Immature natural killer cell (primary cell): ENCODE results near the gene TMEM9. TPM values are rescaled to one million over a fixed set of nuclear protein-coding genes. Genes with fewer than 3 reads are reported as not detected.

ENCODE experiments used
- DNase-seq, 3 donors: peaks; one replicate each; pipeline ENCODE4 v3.0.0; 2022; ENCODE audit warnings: mixed read lengths in 1 of 3
- H3K27ac Mint-ChIP-seq, 6 donors: one replicate each; pipeline ENCODE4 v1.8.0; 2020; ENCODE audit warnings: mixed read lengths in 6 of 6, mild to moderate bottlenecking in 5 of 6, inconsistent platforms in 4 of 6, moderate library complexity in 3 of 6
- H3K27me3 Mint-ChIP-seq, 3 donors: one replicate each; pipeline ENCODE4 v1.8.0; 2020 to 2021; ENCODE audit warnings: low read depth in 3 of 3, mild to moderate bottlenecking in 3 of 3, mixed read lengths in 3 of 3, moderate library complexity in 3 of 3, inconsistent platforms in 1 of 3
- H3K36me3 Mint-ChIP-seq, 3 donors: one replicate each; pipeline ENCODE4 v1.8.0; 2020; ENCODE audit warnings: mixed read lengths in 3 of 3, inconsistent platforms in 2 of 3, mild to moderate bottlenecking in 2 of 3
- H3K4me1 Mint-ChIP-seq, 2 donors: one replicate each; pipeline ENCODE4 v1.8.0; 2020; ENCODE audit warnings: inconsistent platforms in 2 of 2, mild to moderate bottlenecking in 2 of 2, mixed read lengths in 2 of 2, moderate library complexity in 1 of 2
- H3K4me3 Mint-ChIP-seq, 5 donors: one replicate each; pipeline ENCODE4 v1.8.0; 2020; ENCODE audit warnings: mild to moderate bottlenecking in 5 of 5, mixed read lengths in 5 of 5, inconsistent platforms in 3 of 5, moderate library complexity in 3 of 5
- H3K9me3 Mint-ChIP-seq, 6 donors: one replicate each; pipeline ENCODE4 v1.8.0; 2020; ENCODE audit warnings: mild to moderate bottlenecking in 6 of 6, mixed read lengths in 6 of 6, inconsistent platforms in 4 of 6, moderate library complexity in 3 of 6
- polyA plus RNA-seq, 3 donors: library from polyadenylated mRNA; unstranded; fragments of 300-500 nt; fragmentation: Illumina TruSeq; gene quantifications; one replicate each; pipeline ENCODE4 v1.2.3, GENCODE V29; 2021

The TMEM9 gene
- polyA plus RNA-seq, 3 donors from 2014 or later, result 32.6 to 66.7 (median 38.9) TPM

- H3K27ac Mint-ChIP-seq, result no peak overlapping the region
- H3K4me1 Mint-ChIP-seq, result no peaks in the 10 kb centered on the region
- H3K9me3 Mint-ChIP-seq, result no peaks in the 10 kb centered on the region
- no peaks in the 10 kb centered on the region for H3K27me3 Mint-ChIP-seq
- no peak for DNase-seq
- H3K36me3 Mint-ChIP-seq, result peaks cover 6 to 22% (median 10%) of the 10 kb centered on the region in 3 donors
- H3K4me3 Mint-ChIP-seq, result no peak overlapping the region
Observed at GRCh38 chr1:201138311-201138840, 15.9 kb downstream of the TMEM9 start.

- DNase-seq, result no peak
- Mint-ChIP-seq H3K9me3 (no peaks in the 10 kb centered on the region), H3K27me3 (no peaks in the 10 kb centered on the region), H3K27ac (no peak overlapping the region), H3K4me3 (no peak overlapping the region), H3K4me1 (no peaks in the 10 kb centered on the region), H3K36me3 (peaks cover 6 to 18% (median 7%) of the 10 kb centered on the region in 3 donors)
Observed at GRCh38 chr1:201137579-201138310, 16.5 kb downstream of the TMEM9 start.

- Mint-ChIP-seq H3K27me3 (no peaks in the 10 kb centered on the region), H3K4me3 (no peak overlapping the region), H3K4me1 (no peaks in the 10 kb centered on the region), H3K36me3 (peaks cover 3 to 16% (median 5%) of the 10 kb centered on the region in 3 donors), H3K9me3 (no peaks in the 10 kb centered on the region), H3K27ac (no peak overlapping the region)
- no peak for DNase-seq
Observed at GRCh38 chr1:201137024-201137392, 17.3 kb downstream of the TMEM9 start.

- H3K9me3 Mint-ChIP-seq, result no peaks in the 10 kb centered on the region
- H3K4me3 Mint-ChIP-seq, result no peak overlapping the region
- H3K27me3 Mint-ChIP-seq, result no peaks in the 10 kb centered on the region
- H3K27ac Mint-ChIP-seq, result no peak overlapping the region
- no peak for DNase-seq
- peaks cover 3 to 13% (median 5%) of the 10 kb centered on the region in 3 donors for H3K36me3 Mint-ChIP-seq
- H3K4me1 Mint-ChIP-seq, result no peaks in the 10 kb centered on the region
Observed at GRCh38 chr1:201136355-201137023, 17.8 kb downstream of the TMEM9 start.

- H3K4me3 Mint-ChIP-seq, result no peak overlapping the region
- no peak overlapping the region for H3K27ac Mint-ChIP-seq
- no peak for DNase-seq
- H3K9me3 Mint-ChIP-seq, result no peaks in the 10 kb centered on the region
- H3K4me1 Mint-ChIP-seq, result no peaks in the 10 kb centered on the region
- no peaks in the 10 kb centered on the region for H3K27me3 Mint-ChIP-seq
- H3K36me3 Mint-ChIP-seq, result peaks cover 3 to 6% (median 5%) of the 10 kb centered on the region in 3 donors
Observed at GRCh38 chr1:201134405-201134804, 19.9 kb downstream of the TMEM9 start.

- no peak for DNase-seq
- H3K4me3 Mint-ChIP-seq, result no peak overlapping the region
- no peaks in the 10 kb centered on the region for H3K9me3 Mint-ChIP-seq
- no peaks in the 10 kb centered on the region for H3K4me1 Mint-ChIP-seq
- no peak overlapping the region for H3K27ac Mint-ChIP-seq
- peaks cover 3 to 6% (median 5%) of the 10 kb centered on the region in 3 donors for H3K36me3 Mint-ChIP-seq
- H3K27me3 Mint-ChIP-seq, result no peaks in the 10 kb centered on the region
Observed at GRCh38 chr1:201131398-201131797, 22.9 kb downstream of the TMEM9 start.

- no peak for DNase-seq
- Mint-ChIP-seq H3K9me3 (no peaks in the 10 kb centered on the region), H3K4me3 (no peak overlapping the region)
Observed at GRCh38 chr1:201128962-201129361, 25.3 kb downstream of the TMEM9 start.

GRCh38 chr1:201128476-201128875 is 25.8 kb downstream of the TMEM9 start:
- Mint-ChIP-seq H3K9me3 (no peaks in the 10 kb centered on the region), H3K4me3 (no peak overlapping the region), H3K27ac (no peak overlapping the region), H3K27me3 (peaks cover 0 to 2% (median 0%) of the 10 kb centered on the region in 3 donors), H3K4me1 (no peaks in the 10 kb centered on the region), H3K36me3 (peaks cover 0 to 5% (median 3%) of the 10 kb centered on the region in 3 donors)
- DNase-seq, result no peak

More at GRCh38 chr1:201128962-201129361, 25.3 kb downstream of the TMEM9 start:
- H3K27me3 Mint-ChIP-seq, result peaks cover 0 to 2% (median 0%) of the 10 kb centered on the region in 3 donors
- H3K27ac Mint-ChIP-seq, result no peak overlapping the region
- H3K36me3 Mint-ChIP-seq, result peaks cover 0 to 5% (median 3%) of the 10 kb centered on the region in 3 donors
- no peaks in the 10 kb centered on the region for H3K4me1 Mint-ChIP-seq

- H3K27me3 Mint-ChIP-seq, result peaks cover 0 to 4% (median 0%) of the 10 kb centered on the region in 3 donors
- DNase-seq, result no peak
Observed at GRCh38 chr1:201127755-201128455, 26.4 kb downstream of the TMEM9 start.

GRCh38 chr1:201126832-201127754 is 27.2 kb downstream of the TMEM9 start, which contains the start of gene ASCL5:
Gene ASCL5 (minus strand): TSS chr1:201127184. CDS start chr1:201115372, 11,812 bp downstream.
- Mint-ChIP-seq H3K4me3 (no peak within 1 kb of the TSS), H3K27ac (no peak within 1 kb of the TSS), H3K9me3 (no peaks in the 10 kb centered on the region), H3K36me3 (no peaks in the 10 kb centered on the region), H3K27me3 (peaks cover under 1 to 4% (median 3%) of the 10 kb centered on the region in 3 donors), H3K4me1 (no peaks in the 10 kb centered on the region)
- no peak for DNase-seq

More at GRCh38 chr1:201127755-201128455, 26.4 kb downstream of the TMEM9 start:
- Mint-ChIP-seq H3K4me1 (no peaks in the 10 kb centered on the region), H3K4me3 (no peak overlapping the region), H3K36me3 (peaks cover 0 to 4% (median 3%) of the 10 kb centered on the region in 3 donors), H3K9me3 (no peaks in the 10 kb centered on the region), H3K27ac (no peak overlapping the region)

GRCh38 chr1:201126463-201126831 is 27.8 kb downstream of the TMEM9 start:
- H3K4me3 Mint-ChIP-seq, result no peak overlapping the region
- H3K9me3 Mint-ChIP-seq, result no peaks in the 10 kb centered on the region
- H3K27ac Mint-ChIP-seq, result no peak overlapping the region
- no peaks in the 10 kb centered on the region for H3K36me3 Mint-ChIP-seq
- peaks cover 2 to 6% (median 4%) of the 10 kb centered on the region in 3 donors for H3K27me3 Mint-ChIP-seq
- no peaks in the 10 kb centered on the region for H3K4me1 Mint-ChIP-seq
- no peak for DNase-seq

- no peaks in the 10 kb centered on the region for H3K4me1 Mint-ChIP-seq
- DNase-seq, result no peak
- peaks cover 2 to 12% (median 4%) of the 10 kb centered on the region in 3 donors for H3K27me3 Mint-ChIP-seq
- no peaks in the 10 kb centered on the region for H3K36me3 Mint-ChIP-seq
- no peak overlapping the region for H3K27ac Mint-ChIP-seq
- no peak overlapping the region for H3K4me3 Mint-ChIP-seq
- H3K9me3 Mint-ChIP-seq, result no peaks in the 10 kb centered on the region
Observed at GRCh38 chr1:201125800-201126199, 28.5 kb downstream of the TMEM9 start.

- Mint-ChIP-seq H3K9me3 (no peaks in the 10 kb centered on the region), H3K36me3 (no peaks in the 10 kb centered on the region), H3K27me3 (peaks cover 2 to 12% (median 4%) of the 10 kb centered on the region in 3 donors), H3K4me3 (no peak overlapping the region), H3K4me1 (no peaks in the 10 kb centered on the region), H3K27ac (no peak overlapping the region)
- no peak for DNase-seq
Observed at GRCh38 chr1:201125019-201125418, 29.3 kb downstream of the TMEM9 start.
